Measurements from ENCODE around the gene CELA1. TPM values are rescaled to one million over a fixed set of nuclear protein-coding genes. Genes with fewer than 3 reads are reported as not detected.

The CELA1 gene
- total RNA-seq, 2 experiments from 2014 or later, result 0.85 to 1.2 TPM

DNA sequence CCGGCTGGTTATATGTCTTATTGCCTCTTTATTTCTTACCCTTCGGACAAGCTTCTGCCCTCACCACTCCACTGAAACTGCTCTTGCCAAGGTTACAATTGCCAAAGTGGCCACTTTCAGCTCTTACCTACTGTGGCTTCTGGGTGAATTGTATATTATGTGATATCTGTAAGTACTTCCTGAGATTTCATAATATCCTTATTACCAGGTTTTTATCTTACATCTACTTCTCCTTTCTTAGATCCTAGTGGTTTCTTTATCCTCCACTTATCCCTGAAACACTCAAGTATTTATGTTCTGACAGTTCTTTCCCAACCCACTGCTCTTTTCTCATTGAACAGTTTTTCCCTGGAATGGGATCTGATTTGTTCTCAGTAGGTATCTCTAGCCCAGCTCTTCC, 10.5 kb downstream of the CELA1 start:
- ChIA-PET POLR2A (no interaction called here), CTCF (interaction anchor here (0.9 kb wide), 1 partner anchor 9 kb away, joined by 3 read pairs; no protein-coding TSS in a partner anchor)
- H3K27me3 ChIP-seq (ENCODE audit: control insufficient read depth in 1 of 2, insufficient read depth in 2 of 2, low read length in 2 of 2), result no peaks in the 10 kb centered on the region
- peaks cover 19% of the 10 kb centered on the region for H3K4me1 Mint-ChIP-seq (ENCODE audit: low read depth)
- H3K27ac ChIP-seq (ENCODE audit: low read depth in 1 of 2, low read length in 2 of 2), result no peak overlapping the region
- DNase-seq (no peak), ATAC-seq (ENCODE audit: poor library complexity) (no peak)
- peaks cover 14% of the 10 kb centered on the region for H3K4me1 ChIP-seq (ENCODE audit: insufficient read depth, low read length)
- no peak overlapping the region for H3K4me3 Mint-ChIP-seq
- H3K27ac Mint-ChIP-seq, result no peak overlapping the region
- no peaks in the 10 kb centered on the region for H3K27me3 Mint-ChIP-seq
- intact Hi-C loops (cut with DNase I, micrococcal nuclease), result no loop called here
- H3K9me3 ChIP-seq (ENCODE audit: control insufficient read depth in 1 of 2, insufficient read depth in 1 of 2, low read length in 2 of 2), result no peaks in the 10 kb centered on the region
- TF ChIP-seq, protein P1, sequence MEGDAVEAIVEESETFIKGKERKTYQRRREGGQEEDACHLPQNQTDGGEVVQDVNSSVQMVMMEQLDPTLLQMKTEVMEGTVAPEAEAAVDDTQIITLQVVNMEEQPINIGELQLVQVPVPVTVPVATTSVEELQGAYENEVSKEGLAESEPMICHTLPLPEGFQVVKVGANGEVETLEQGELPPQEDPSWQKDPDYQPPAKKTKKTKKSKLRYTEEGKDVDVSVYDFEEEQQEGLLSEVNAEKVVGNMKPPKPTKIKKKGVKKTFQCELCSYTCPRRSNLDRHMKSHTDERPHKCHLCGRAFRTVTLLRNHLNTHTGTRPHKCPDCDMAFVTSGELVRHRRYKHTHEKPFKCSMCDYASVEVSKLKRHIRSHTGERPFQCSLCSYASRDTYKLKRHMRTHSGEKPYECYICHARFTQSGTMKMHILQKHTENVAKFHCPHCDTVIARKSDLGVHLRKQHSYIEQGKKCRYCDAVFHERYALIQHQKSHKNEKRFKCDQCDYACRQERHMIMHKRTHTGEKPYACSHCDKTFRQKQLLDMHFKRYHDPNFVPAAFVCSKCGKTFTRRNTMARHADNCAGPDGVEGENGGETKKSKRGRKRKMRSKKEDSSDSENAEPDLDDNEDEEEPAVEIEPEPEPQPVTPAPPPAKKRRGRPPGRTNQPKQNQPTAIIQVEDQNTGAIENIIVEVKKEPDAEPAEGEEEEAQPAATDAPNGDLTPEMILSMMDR (IDR thresholded peaks at IDR 0.05), result no peak
- no peaks in the 10 kb centered on the region for H3K36me3 ChIP-seq (ENCODE audit: insufficient read depth, low read length)
- H3K4me3 ChIP-seq (ENCODE audit: low read length), result no peak overlapping the region
- H3K36me3 Mint-ChIP-seq (ENCODE audit: low read depth), result no peaks in the 10 kb centered on the region
- H3K9me3 Mint-ChIP-seq, result no peaks in the 10 kb centered on the region

DNA sequence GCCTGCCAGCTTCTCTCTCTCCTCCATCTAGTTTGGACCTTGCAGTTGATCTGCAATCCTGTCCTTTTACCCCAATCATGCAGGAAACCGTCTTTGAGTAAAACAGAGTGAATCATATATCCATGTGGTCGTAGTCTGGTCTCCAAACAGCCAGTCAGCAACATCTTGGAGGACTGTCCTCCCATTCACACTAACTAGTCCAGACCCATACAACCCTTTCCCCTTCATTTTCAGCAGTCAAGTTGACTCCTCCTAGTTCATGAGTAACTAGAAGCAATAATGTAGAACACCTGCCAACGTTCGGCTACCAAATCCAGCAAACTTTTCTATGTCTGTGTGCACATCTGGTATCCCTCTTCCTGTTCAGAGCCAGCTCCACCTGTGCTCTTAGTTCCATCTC, 11.7 kb downstream of the CELA1 start:
- intact Hi-C loops (cut with DNase I, micrococcal nuclease), result no loop called here
- Histone ChIP-seq H3K36me3 (ENCODE audit: insufficient read depth, low read length) (no peaks in the 10 kb centered on the region), H3K27ac (ENCODE audit: low read depth in 1 of 2, low read length in 2 of 2) (no peak overlapping the region), H3K4me1 (ENCODE audit: insufficient read depth, low read length) (peaks cover 12% of the 10 kb centered on the region), H3K4me3 (ENCODE audit: low read length) (no peak overlapping the region), H3K27me3 (ENCODE audit: control insufficient read depth in 1 of 2, insufficient read depth in 2 of 2, low read length in 2 of 2) (no peaks in the 10 kb centered on the region), H3K9me3 (ENCODE audit: control insufficient read depth in 1 of 2, insufficient read depth in 1 of 2, low read length in 2 of 2) (no peaks in the 10 kb centered on the region)
- Mint-ChIP-seq H3K9me3 (no peaks in the 10 kb centered on the region), H3K27me3 (no peaks in the 10 kb centered on the region), H3K27ac (peak overlapping the region; percentile 15), H3K36me3 (ENCODE audit: low read depth) (no peaks in the 10 kb centered on the region), H3K4me3 (no peak overlapping the region), H3K4me1 (ENCODE audit: low read depth) (peaks cover 25% of the 10 kb centered on the region)
- CTCF ChIA-PET, result no interaction called here
- ATAC-seq (ENCODE audit: poor library complexity), result no peak
- TF ChIP-seq, protein P1 (IDR thresholded peaks at IDR 0.05), result no peak
- no peak for DNase-seq
- POLR2A ChIA-PET, result interaction anchor here (0.7 to 1.1 kb wide), 2 partner anchors 11 to 17 kb away, joined by 3 to 5 read pairs; partner anchors contain the start of gene BIN2

GRCh38 chr12:51333536-51333935, 12.9 kb downstream of the CELA1 start:
- intact Hi-C loops (cut with DNase I, micrococcal nuclease), result no loop called here
- Mint-ChIP-seq H3K36me3 (ENCODE audit: low read depth) (no peaks in the 10 kb centered on the region), H3K27me3 (no peaks in the 10 kb centered on the region), H3K9me3 (no peaks in the 10 kb centered on the region), H3K27ac (peak overlapping the region; percentile 46), H3K4me3 (no peak overlapping the region), H3K4me1 (ENCODE audit: low read depth) (peaks cover 36% of the 10 kb centered on the region)
- Histone ChIP-seq H3K4me1 (ENCODE audit: insufficient read depth, low read length) (peaks cover 22% of the 10 kb centered on the region), H3K27ac (ENCODE audit: low read depth in 1 of 2, low read length in 2 of 2) (no peak overlapping the region), H3K36me3 (ENCODE audit: insufficient read depth, low read length) (no peaks in the 10 kb centered on the region), H3K9me3 (ENCODE audit: control insufficient read depth in 1 of 2, insufficient read depth in 1 of 2, low read length in 2 of 2) (no peaks in the 10 kb centered on the region), H3K27me3 (ENCODE audit: control insufficient read depth in 1 of 2, insufficient read depth in 2 of 2, low read length in 2 of 2) (no peaks in the 10 kb centered on the region), H3K4me3 (ENCODE audit: low read length) (no peak overlapping the region)
- ChIA-PET POLR2A (interaction anchor here (1.1 kb wide), 1 partner anchor 9 kb away, joined by 5 read pairs; the partner anchor contains the start of gene BIN2), CTCF (no interaction called here)
- TF ChIP-seq, protein P1 (IDR thresholded peaks at IDR 0.05), result no peak
- no peak for ATAC-seq (ENCODE audit: poor library complexity)
- no peak for DNase-seq
